ENCODE measurements around the gene FHL1. TPM values are rescaled to one million over a fixed set of nuclear protein-coding genes. Genes with fewer than 3 reads are reported as not detected.

The FHL1 gene
- total RNA-seq, 4 donors from 2014 or later, result 2,023 to 8,069 (median 7,102) TPM

- H3K4me1 ChIP-seq, result peaks cover 43 to 68% of the 10 kb centered on the region in 2 donors
- in situ Hi-C loops (cut with MboI; ENCODE audit: low sequenced_read_pairs in 4 of 4) (no loop called here), intact Hi-C loops (cut with DNase I; ENCODE audit: low total_unique reads) (no loop called here)
- no peak for DNase-seq
- ATAC-seq, result no peak
- H3K27ac ChIP-seq, result peak overlapping the region; percentile 84 to 92 (median 84)
- H3K4me3 ChIP-seq, result no peak overlapping the region
- H3K36me3 ChIP-seq, result no peaks in the 10 kb centered on the region
- H3K27me3 ChIP-seq, result no peaks in the 10 kb centered on the region
- TF ChIP-seq CTCF (IDR thresholded peaks at IDR 0.05 in 4 of 5, conservative IDR thresholded peaks at IDR 0.05 in 1 of 5), result no peak
- H3K9me3 ChIP-seq, result no peaks in the 10 kb centered on the region
Measured at GRCh38 chrX:136182414-136182813, 35.1 kb downstream of the FHL1 start.

GRCh38 chrX:136183172-136183571 lies 35.8 kb downstream of the FHL1 start:
- TF ChIP-seq POLR2A (IDR thresholded peaks at IDR 0.05), result no peak
- no peak for TF ChIP-seq CTCF (IDR thresholded peaks at IDR 0.05 in 4 of 5, conservative IDR thresholded peaks at IDR 0.05 in 1 of 5)
- Histone ChIP-seq H3K4me1 (peaks cover 36 to 63% of the 10 kb centered on the region in 2 donors), H3K27me3 (no peaks in the 10 kb centered on the region), H3K9me3 (no peaks in the 10 kb centered on the region), H3K4me3 (no peak overlapping the region), H3K36me3 (no peaks in the 10 kb centered on the region), H3K27ac (peak overlapping the region; percentile 84 to 92 (median 84))
- ATAC-seq (peak; percentile 20), DNase-seq (no peak)
- in situ Hi-C loops (cut with MboI; ENCODE audit: low sequenced_read_pairs in 4 of 4) (no loop called here), intact Hi-C loops (cut with DNase I; ENCODE audit: low total_unique reads) (no loop called here)

- no peaks in the 10 kb centered on the region for H3K9me3 ChIP-seq
- DNase-seq, result no peak
- H3K27me3 ChIP-seq, result no peaks in the 10 kb centered on the region
- intact Hi-C loops (cut with DNase I; ENCODE audit: low total_unique reads), result no loop called here
- H3K4me3 ChIP-seq, result peak overlapping the region in 3 of 4 donors; percentile 6 to 22 (median 21)
- no peak for TF ChIP-seq CTCF (IDR thresholded peaks at IDR 0.05 in 4 of 5, conservative IDR thresholded peaks at IDR 0.05 in 1 of 5)
- TF ChIP-seq POLR2A (IDR thresholded peaks at IDR 0.05), result no peak
- H3K36me3 ChIP-seq, result no peaks in the 10 kb centered on the region
- peak; percentile 50 to 54 for ATAC-seq
- peak overlapping the region; percentile 84 to 92 (median 84) for H3K27ac ChIP-seq
- peaks cover 38 to 61% of the 10 kb centered on the region in 2 donors for H3K4me1 ChIP-seq
- in situ Hi-C loops (cut with MboI; ENCODE audit: low sequenced_read_pairs in 4 of 4), result no loop called here
Measured at GRCh38 chrX:136183917-136184316, 36.6 kb downstream of the FHL1 start.

GRCh38 chrX:136185401-136186022 lies 38.2 kb downstream of the FHL1 start:
- DNase-seq (peak in 1 of 2 donors; percentile 67), ATAC-seq (peak; percentile 65 to 76)
- peak overlapping the region; percentile 84 to 92 (median 84) for H3K27ac ChIP-seq
- H3K4me1 ChIP-seq, result peaks cover 49 to 64% of the 10 kb centered on the region in 2 donors
- in situ Hi-C loops (cut with MboI; ENCODE audit: low sequenced_read_pairs in 4 of 4), result no loop called here
- peak overlapping the region in 2 of 4 donors; percentile 21 to 30 for H3K4me3 ChIP-seq
- H3K27me3 ChIP-seq, result no peaks in the 10 kb centered on the region
- no peak for TF ChIP-seq CTCF (IDR thresholded peaks at IDR 0.05 in 4 of 5, conservative IDR thresholded peaks at IDR 0.05 in 1 of 5)
- TF ChIP-seq POLR2A (IDR thresholded peaks at IDR 0.05), result peak in 1 of 2 donors; percentile 56
- H3K36me3 ChIP-seq, result no peaks in the 10 kb centered on the region
- intact Hi-C loops (cut with DNase I; ENCODE audit: low total_unique reads), result loop anchor here (5.0 kb wide), 1 partner anchor 582 kb away; no protein-coding TSS in a partner anchor
- H3K9me3 ChIP-seq, result no peaks in the 10 kb centered on the region

Data from gastrocnemius medialis (tissue), 4 donors.